Measurements from ENCODE around the gene SRRD.

The SRRD gene

DNA sequence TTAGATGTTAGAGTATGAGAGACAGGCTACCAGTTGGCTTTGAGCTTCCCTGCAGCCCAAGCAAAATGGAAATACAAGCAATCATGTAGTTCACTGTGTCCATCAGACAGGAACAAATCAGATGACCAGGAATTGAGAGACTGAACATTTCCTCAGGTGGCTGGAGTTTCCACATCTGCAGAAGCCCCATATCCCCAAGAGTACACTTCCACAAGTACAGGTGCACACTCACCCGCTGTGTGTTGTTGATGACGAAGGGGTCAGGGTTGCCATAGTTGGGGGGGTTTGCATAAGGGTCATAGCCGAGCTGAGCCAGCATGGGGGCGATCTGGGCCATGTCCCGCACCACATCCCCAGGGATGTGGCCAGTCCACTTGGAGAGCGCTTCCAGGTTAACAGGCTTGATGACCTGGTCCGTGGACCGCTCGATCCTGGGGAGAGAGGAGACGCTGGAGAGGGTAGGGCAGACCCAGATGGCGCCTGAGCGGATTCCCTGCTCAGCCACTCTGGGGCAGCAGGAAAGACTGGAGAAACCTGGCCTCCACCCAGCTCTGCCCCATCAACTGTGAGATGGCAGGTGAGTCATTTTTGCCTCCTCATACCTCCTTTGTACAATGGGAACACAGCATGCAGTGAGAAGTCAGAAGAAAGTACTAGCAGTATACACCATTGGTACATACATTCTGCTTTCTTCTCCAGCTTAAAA, 52.5 kb downstream of the SRRD start:
- no peak for DNase-seq (ENCODE audit: low read depth)

DNA sequence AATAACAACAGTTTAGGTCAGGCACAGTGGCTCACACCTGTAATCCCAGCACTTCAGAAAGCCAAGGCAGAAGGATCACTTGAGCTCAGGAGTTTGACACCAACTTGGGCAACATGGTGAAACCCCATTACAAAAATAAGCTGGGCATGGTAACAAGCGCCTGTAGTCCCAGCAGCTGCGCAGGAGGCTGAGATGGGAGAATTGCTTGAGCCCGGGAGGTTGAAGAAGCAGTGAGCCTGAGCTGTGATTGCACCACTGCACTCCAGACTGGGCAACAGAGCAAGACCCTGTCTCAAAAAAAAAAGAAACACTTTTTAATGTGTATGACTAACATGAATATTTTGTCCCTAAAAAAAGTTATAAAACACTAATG, 53.1 kb downstream of the SRRD start:
- TF ChIP-seq, protein P1, sequence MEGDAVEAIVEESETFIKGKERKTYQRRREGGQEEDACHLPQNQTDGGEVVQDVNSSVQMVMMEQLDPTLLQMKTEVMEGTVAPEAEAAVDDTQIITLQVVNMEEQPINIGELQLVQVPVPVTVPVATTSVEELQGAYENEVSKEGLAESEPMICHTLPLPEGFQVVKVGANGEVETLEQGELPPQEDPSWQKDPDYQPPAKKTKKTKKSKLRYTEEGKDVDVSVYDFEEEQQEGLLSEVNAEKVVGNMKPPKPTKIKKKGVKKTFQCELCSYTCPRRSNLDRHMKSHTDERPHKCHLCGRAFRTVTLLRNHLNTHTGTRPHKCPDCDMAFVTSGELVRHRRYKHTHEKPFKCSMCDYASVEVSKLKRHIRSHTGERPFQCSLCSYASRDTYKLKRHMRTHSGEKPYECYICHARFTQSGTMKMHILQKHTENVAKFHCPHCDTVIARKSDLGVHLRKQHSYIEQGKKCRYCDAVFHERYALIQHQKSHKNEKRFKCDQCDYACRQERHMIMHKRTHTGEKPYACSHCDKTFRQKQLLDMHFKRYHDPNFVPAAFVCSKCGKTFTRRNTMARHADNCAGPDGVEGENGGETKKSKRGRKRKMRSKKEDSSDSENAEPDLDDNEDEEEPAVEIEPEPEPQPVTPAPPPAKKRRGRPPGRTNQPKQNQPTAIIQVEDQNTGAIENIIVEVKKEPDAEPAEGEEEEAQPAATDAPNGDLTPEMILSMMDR (IDR thresholded peaks at IDR 0.05; ENCODE audit: control insufficient read depth, extremely low read depth, insufficient read depth): no peak
- no peak for DNase-seq (ENCODE audit: low read depth)
- no peak overlapping the region for H3K4me3 ChIP-seq (ENCODE audit: low read depth, low read length)

More for the DNA sequence above, 52.5 kb downstream of the SRRD start:
- TF ChIP-seq, protein P1 (IDR thresholded peaks at IDR 0.05; ENCODE audit: control insufficient read depth, extremely low read depth, insufficient read depth): no peak
- H3K4me3 ChIP-seq (ENCODE audit: low read depth, low read length): no peak overlapping the region

DNA sequence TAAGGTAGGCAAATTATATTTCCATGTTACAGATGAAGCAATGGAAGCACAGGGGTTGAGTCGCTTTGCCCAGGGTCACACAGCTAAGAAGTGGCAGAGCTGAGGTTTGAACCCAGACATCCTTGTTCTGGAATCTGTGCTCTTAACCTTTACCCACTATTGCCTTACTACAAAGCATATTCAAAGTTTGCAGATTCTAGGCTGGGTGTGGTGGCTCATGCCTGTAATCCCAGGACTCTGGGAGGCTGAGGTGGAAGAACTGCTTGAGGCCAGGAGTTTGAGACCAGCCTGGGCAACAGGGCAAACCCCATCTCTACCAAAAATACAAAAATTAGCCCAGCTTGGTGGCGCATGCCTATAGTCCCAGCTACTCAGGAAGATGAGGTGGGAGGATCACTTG, 56.4 kb downstream of the SRRD start:
- TF ChIP-seq, protein P1 (IDR thresholded peaks at IDR 0.05; ENCODE audit: control insufficient read depth, extremely low read depth, insufficient read depth): no peak
- DNase-seq (ENCODE audit: low read depth): no peak
- H3K4me3 ChIP-seq (ENCODE audit: low read depth, low read length): no peak overlapping the region

DNA sequence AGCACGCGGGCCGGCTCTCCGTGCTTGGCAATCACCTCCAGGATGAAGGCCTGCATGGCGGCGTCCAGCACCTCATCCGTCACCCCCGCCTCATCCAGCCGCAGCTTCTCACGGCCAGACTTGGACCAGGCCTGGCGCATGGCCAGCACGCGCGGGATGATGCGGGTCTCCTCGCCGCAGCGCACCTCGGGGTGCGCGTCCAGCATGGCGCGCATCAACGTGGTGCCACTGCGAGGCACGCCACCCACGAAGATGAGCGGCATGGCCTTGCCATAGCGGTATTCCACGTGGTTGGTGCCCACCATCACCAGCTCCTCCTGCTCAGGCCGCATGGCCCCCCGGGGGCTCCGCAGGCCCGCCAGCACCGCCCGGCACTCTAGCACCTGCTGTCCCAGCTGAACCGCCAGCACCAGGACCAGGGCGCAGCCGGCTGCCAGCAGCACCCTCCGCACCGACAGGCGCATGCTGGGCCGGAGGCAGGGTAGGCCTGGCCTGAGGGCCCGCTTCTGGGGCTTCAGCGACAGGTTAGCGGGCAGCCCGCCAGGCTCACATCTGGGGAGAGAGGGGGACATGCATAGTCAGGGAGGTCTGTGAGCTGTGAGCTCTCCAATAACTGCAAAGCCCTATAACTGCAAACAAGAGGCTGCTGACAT, 57.6 kb downstream of the SRRD start:
- DNase-seq (ENCODE audit: low read depth): no peak
- no peak overlapping the region for H3K4me3 ChIP-seq (ENCODE audit: low read depth, low read length)
- TF ChIP-seq, protein P1 (IDR thresholded peaks at IDR 0.05; ENCODE audit: control insufficient read depth, extremely low read depth, insufficient read depth): no peak

DNA sequence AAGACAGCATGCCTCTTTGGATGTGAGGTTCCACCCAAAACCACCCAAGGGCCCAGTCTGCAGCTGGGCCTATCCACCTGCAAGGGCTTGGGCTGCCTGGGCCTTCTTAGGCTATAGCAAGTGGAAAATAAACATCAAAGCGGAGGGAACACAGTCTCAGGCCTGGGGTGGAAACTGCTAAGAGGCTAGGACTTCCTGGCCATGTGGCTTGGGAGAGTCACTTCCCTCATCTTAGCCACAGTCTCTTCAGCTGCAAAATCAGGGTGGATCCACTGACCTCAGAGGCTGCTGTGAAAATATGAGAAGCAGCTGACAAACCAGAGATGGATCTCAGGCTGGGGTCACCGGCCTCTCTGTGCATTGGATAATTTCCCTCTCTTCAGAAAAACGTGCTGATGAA, 59.2 kb downstream of the SRRD start:
- no peak overlapping the region for H3K4me3 ChIP-seq (ENCODE audit: low read depth, low read length)
- TF ChIP-seq, protein P1 (IDR thresholded peaks at IDR 0.05; ENCODE audit: control insufficient read depth, extremely low read depth, insufficient read depth): no peak
- DNase-seq (ENCODE audit: low read depth): no peak

Measured in LNCaP clone FGC (cell line).